Hematopoietic multipotent progenitor cell treated with erythropoietin and hydrocortisone succinate and interleukin-3 and kit ligand, for 15 days (in vitro differentiated cells): ENCODE results near the gene CIAO3.

Experiments
- DNase-seq: peaks from one replicate; pipeline ENCODE4 v3.0.0-alpha.2; 2015; ENCODE audit warnings: low spot score

The CIAO3 gene

GRCh38 chr16:775236-775796 is 34.5 kb upstream of the CIAO3 start:
- no peak for DNase-seq

- no peak for DNase-seq
These were observed 33.5 kb upstream of the CIAO3 start for GRCh38 chr16:774086-775001.

GRCh38 chr16:772959-773358 is 32.2 kb upstream of the CIAO3 start:
- no peak for DNase-seq

DNA sequence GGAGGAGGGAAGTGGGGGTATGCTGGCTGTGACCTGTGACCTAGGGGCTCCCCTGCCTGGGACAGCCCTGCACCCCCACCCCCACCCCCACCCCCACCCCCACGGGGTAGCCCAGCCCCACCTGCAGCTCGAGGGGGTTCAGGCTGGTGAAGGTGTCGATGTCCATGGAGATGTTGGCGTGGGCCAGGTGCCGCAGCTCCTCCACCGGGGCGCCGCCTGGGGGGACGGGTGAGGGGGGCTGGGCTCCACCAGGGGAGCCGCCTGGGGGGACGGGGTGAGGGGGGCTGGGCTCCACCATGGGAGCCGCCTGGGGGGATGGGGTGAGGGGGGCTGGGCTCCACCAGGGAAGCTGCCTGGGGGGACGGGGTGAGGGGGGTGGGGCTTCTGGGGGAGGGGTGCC is 29.6 kb upstream of the CIAO3 start:
- DNase-seq: no peak

- no peak for DNase-seq
These were observed 29.1 kb upstream of the CIAO3 start for GRCh38 chr16:769934-770333.

DNA sequence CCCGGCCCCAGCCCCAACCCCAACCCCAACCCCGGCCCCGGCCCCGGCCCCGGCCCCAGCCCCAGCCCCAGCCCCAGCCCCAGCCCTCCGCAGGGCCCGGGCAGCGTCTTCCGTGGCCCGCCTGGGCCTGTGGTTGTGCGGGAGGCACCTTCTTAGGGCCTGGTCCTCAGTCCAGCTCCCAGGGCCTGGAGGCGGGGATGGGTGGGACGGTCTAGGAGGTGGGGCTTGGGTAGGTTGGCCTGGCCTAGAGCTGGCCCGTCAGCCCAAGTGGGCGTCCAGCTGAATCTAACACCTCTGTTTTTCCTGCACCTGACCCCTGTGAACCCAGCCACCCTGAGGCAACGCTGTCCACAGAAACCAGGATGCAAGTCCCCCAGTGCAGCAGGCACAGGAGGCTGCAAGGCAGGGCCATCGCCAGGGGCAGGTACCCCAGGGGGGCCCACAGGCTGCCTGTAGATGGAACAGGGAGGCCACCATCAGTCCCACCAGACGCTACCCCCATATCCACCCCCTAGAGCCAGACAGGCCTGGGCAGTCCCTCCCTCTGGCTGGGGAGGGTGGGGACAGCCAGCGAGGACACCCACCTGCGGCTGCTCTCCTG is 28.5 kb upstream of the CIAO3 start:
- DNase-seq: no peak

DNA sequence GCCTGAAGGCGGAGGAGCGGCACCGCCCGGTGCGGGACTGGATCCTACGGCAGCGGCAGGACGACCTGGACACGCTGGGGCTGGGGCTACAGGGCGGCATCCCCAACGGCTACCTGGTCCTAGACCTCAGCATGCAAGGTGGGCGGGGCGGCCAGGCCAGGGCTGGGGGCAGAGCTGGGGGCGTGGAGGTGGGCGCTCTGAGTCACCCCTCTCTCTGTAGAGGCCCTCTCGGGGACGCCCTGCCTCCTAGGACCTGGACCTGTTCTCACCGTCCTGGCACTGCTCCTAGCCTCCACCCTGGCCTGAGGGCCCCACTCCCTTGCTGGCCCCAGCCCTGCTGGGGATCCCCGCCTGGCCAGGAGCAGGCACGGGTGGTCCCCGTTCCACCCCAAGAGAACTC is 27.6 kb upstream of the CIAO3 start:
- no peak for DNase-seq

GRCh38 chr16:767743-768235 is 27.0 kb upstream of the CIAO3 start:
- no peak for DNase-seq

DNA sequence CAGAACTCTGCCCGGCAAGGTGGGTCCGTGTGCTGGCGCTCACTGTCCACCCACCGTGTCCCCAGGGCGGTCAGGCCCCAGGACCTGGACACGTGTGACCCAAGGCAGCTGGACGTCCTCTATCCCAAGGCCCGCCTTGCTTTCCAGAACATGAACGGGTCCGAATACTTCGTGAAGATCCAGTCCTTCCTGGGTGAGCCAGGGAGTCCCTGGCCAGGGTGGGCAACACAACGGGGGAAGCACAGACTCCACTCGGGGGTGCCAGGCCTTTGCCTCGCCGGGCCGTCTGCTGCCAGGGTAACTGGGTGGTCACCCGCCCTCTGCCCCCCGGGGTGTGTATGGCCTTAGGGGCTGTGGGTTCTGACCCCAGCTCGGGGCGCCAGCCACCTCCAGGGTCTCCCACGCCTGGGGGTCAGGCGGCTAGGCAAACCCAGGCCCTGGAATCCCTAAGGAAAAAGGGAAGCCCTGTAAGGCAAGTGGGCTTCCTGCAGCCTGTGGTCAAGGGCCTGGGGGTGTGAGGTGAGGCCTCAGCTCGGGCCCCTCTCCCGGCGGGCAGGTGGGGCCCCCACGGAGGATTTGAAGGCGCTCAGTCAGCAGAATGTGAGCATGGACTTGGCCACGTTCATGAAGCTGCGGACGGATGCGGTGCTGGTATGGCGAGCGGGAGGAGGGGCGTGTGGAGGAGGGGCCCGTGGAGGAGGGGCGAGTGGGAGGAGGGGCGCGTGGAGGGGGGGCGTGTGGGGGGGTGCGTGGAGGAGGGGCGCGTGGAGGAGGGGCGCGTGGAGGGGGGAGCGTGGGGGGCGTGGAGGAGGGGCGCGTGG is 26.2 kb upstream of the CIAO3 start:
- DNase-seq: no peak

DNA sequence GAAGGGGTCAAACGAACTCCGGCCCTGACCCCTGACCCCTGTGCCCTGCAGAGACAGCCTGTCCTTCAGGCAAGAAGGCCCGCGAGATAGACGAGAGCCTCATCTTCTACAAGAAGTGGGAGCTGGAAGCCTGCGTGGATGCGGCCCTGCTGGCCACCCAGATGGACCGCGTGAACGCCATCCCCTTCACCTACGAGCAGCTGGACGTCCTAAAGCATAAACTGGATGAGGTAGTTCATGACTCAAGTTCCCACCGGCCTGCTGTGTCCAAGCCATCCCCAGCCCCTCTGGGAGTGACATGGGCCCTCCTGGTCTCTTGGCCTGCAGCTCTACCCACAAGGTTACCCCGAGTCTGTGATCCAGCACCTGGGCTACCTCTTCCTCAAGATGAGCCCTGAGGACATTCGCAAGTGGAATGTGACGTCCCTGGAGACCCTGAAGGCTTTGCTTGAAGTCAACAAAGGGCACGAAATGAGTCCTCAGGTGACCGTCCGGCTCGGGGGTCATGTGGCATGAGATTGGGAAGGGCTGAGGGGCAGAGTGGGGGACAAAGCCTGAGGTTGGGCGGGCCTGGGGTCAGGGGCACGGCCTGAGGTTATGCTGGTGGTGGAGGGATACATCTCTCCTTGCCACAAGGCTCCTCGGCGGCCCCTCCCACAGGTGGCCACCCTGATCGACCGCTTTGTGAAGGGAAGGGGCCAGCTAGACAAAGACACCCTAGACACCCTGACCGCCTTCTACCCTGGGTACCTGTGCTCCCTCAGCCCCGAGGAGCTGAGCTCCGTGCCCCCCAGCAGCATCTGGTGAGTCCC is 25.4 kb upstream of the CIAO3 start:
- DNase-seq: no peak

DNA sequence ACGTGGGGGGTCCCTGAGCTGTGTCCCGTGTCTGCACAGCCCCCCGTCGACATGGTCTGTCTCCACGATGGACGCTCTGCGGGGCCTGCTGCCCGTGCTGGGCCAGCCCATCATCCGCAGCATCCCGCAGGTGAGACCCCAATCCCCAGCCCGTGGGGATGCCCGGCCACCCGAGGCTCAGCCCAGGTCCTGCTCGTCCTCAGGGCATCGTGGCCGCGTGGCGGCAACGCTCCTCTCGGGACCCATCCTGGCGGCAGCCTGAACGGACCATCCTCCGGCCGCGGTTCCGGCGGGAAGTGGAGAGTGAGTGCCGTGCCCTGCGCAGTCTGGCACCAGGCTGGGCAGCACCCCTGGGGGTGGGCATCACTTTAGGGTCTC is 24.7 kb upstream of the CIAO3 start:
- DNase-seq: no peak

DNA sequence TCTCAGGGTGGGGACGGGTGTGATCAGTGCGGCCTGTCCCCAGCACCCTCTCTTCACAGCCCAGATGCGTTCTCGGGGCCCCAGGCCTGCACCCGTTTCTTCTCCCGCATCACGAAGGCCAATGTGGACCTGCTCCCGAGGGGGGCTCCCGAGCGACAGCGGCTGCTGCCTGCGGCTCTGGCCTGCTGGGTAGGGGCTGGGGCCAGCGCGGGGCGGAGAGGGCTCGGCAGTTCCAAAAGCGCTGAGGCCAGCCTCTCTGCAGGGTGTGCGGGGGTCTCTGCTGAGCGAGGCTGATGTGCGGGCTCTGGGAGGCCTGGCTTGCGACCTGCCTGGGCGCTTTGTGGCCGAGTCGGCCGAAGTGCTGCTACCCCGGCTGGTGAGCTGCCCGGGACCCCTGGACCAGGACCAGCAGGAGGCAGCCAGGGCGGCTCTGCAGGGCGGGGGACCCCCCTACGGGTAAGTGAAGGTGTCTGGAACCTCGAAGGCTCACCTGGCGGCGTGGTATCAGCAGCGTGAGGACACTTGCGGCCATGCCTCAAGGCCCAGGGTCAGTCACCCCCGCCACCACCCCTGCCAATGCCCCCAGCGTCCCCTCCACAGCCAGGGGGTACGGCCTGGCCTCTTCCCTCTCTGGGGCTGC is 24.2 kb upstream of the CIAO3 start:
- no peak for DNase-seq

GRCh38 chr16:764184-764750 is 23.5 kb upstream of the CIAO3 start:
- DNase-seq: no peak

- DNase-seq: no peak
These were observed 22.8 kb upstream of the CIAO3 start for GRCh38 chr16:763369-764183.

- DNase-seq: no peak
These were observed 21.9 kb upstream of the CIAO3 start for GRCh38 chr16:762595-763268.

DNA sequence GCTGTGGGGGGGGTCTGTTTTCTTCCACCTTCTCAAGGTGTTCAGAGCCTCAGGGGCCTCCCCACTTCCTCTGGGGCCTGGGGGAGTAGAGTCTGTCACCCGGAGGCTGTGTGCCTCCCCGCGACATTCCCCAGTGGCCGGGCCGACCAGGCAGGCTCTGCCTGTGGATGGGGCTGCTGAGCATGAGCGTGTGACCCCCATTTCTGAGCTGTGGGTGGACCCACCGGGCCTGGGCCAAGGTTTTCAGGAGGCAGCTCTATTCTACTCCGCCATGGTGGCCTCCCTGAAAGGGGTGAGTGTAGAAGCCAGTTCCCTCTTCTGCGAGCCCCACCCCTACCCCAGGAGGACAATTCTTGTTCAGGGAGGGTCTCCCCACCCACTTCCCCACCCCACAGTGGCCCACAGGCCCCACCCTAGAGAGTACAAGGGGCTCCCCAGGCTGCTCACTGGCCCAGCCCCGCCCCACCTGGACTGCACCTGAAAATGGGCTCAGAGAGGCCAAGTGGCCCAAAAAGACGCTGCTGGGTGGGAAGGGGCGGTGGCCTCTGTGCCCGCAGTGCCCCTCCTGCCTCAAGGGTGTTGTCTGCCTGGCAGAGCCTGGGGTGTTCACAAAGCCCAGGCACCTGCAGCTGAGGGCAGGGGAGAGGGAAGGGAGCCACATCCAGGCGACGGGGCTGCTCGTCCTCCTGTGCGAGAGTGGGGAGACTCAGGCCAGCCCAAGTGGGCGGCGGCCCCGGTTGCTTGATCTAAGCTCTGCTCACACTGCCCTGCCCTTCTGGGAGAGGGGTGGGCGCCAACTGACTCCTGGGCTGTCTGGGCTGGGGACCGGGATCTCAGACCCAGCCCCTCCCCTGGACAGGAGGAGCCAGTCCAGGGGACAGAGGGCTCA is 21.1 kb upstream of the CIAO3 start:
- no peak for DNase-seq

- no peak for DNase-seq
These were observed 19.9 kb upstream of the CIAO3 start, which contains the start of gene MSLN for GRCh38 chr16:760545-761343. MSLN (plus strand) TSS chr16:760734; CDS start chr16:762681, 1,947 bp downstream.
